HEK293T (cell line): ENCODE data around the gene FCN1.

ENCODE experiments used
- ARNT ChIP-seq: fragments of 450-650 bp; IDR thresholded peaks from 2 replicates; pipeline ENCODE4 v1.6.1; 2017; ENCODE audit warnings: mild to moderate bottlenecking
- BHLHE40 ChIP-seq: fragments of 450-650 bp; IDR thresholded peaks from 2 replicates; pipeline ENCODE4 v1.6.1; 2016; ENCODE audit warnings: mild to moderate bottlenecking, moderate library complexity, borderline replicate concordance
- CTBP1 ChIP-seq: fragments of 450-650 bp; IDR thresholded peaks from 2 replicates; pipeline ENCODE4 v1.6.1; 2016; ENCODE audit warnings: borderline replicate concordance
- ELF4 ChIP-seq: fragments of 450-650 bp; IDR thresholded peaks from 2 replicates; pipeline ENCODE4 v1.6.1; 2017; ENCODE audit warnings: antibody characterized with exemption
- FOXK2 ChIP-seq: fragments of 450-650 bp; IDR thresholded peaks from 2 replicates; pipeline ENCODE4 v1.6.1; 2016; ENCODE audit warnings: mild to moderate bottlenecking
- HDGF ChIP-seq: fragments of 450-650 bp; IDR thresholded peaks from 2 replicates; pipeline ENCODE4 v1.6.1; 2017; ENCODE audit warnings: antibody characterized with exemption, borderline replicate concordance
- L3MBTL2 ChIP-seq: fragments of 450-650 bp; conservative IDR thresholded peaks from 2 replicates; pipeline ENCODE4 v1.6.1; 2016; ENCODE audit warnings: mild to moderate bottlenecking
- SP1 ChIP-seq: fragments of 450-650 bp; IDR thresholded peaks from 2 replicates; pipeline ENCODE4 v1.6.1; 2017
- TARDBP ChIP-seq: fragments of 450-650 bp; IDR thresholded peaks from 2 replicates; pipeline ENCODE4 v1.6.1; 2016
- ZNF384 ChIP-seq: fragments of 450-650 bp; IDR thresholded peaks from 2 replicates; pipeline ENCODE4 v1.6.1; 2016

- TF ChIP-seq BHLHE40 (no peak), ZNF384 (no peak), L3MBTL2 (no peak), ELF4 (no peak), HDGF (no peak), SP1 (no peak), CTBP1 (no peak), FOXK2 (no peak), TARDBP (no peak), ARNT (no peak)
Observed at GRCh38 chr9:134965411-134965810, 47.7 kb upstream of the FCN1 start.
